ENCODE measurements around the gene TMEM217.

TMEM217 gene

DNA sequence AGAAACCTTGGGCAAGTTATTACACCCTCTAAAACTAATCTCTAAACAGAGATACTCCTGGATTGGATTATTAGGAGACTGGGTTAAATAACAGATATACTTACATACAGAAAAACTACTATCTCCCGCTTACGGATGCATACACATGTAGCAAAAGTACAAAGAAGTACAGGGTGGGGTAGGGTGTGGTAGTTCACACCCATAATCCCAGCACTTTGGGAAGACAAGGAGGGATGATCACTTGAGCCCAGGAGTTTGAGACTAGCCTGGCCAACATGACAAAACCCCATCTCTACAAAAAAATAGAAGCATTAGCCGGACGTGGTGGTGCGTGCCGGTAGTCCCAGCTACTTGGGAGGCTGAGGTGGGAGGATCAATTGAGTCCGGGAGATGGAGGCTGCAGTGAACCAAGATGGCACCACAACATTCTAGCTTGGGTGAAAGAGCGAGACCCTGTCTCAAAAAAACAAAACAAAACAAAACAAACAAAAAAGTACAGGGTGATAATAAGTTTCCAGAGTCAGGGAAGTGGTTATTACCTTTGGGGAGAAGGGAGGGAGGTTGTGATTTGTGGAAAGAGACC is 79.9 kb downstream of the TMEM217 start:
- DNase-seq, result no peak

DNA sequence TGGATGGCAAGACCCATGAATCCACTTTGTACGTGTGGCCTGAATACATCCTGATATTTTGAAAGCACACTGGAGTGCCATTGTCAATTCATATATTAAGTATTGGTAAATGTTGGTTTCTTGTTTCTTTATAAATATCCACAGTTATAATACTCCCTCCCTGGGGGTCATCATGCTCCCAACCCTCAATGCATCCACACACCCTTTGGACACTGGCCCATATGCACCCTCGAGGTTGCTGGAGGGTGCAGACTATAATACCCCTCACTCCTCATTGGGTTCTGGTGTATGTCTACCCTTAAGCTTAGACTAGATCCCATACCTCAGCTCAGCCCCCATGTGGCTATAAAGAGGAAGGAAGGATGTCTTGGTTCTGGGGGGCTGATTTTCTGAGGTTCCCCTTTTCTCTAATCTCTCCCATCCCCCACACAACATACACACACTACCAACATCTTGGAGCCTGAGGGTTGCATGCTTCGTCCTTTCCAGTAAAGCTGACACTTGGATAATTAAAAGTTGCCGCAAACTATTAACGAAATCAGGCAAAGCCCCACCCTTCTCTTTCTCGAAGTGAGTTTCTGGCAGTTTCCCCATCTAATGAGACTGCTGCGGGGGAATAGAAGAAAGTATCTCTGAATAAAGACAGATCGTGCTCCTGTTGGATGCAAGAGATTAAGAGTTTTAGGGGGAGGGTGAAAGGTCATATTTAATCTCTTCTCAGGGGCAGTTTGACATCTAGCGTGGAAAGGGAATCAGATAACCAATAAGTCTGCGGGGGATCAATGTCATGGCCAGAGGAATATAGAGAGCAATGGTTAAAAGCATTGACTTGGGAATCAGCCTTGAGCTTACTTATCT is 80.6 kb downstream of the TMEM217 start:
- peak in 1 of 2 donors; percentile 44 for DNase-seq

DNA sequence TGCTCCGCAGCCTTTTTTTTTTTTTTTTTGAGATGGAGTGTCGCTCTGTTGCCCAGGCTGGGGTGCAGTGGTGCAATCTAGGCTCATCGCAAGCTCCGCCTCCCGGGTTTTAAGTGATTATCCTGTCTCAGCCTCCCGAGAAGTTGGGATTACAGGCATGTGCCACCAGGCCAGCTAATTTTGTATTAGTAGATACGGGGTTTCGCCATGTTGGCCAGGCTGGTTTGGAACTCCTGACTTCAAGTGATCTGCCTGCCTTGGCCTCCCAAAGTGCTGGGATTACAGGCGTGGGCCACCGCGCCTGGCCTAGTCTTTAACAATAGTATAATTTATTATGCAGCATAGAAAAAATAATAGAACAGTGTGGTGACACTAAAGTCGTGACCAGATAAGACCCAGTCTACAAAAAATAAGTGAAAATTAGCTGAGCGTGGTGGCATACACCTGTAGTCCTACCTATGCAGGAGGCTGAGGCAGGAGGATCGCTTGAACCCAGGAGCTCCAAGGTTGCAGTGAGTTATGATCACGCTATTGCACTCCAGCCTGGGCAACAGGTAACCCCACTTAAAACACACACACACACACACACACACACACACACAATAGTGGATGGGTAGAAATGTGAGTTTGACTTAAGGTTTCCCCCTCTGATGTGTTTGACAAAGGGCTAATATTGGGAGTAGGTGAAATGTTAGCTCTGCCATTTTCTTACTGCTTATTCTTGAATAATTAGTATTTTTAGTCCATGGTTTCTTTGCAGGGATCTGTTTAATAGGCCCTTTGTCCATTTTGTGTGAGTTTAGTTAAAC is 81.5 kb downstream of the TMEM217 start:
- DNase-seq, result no peak

DNA sequence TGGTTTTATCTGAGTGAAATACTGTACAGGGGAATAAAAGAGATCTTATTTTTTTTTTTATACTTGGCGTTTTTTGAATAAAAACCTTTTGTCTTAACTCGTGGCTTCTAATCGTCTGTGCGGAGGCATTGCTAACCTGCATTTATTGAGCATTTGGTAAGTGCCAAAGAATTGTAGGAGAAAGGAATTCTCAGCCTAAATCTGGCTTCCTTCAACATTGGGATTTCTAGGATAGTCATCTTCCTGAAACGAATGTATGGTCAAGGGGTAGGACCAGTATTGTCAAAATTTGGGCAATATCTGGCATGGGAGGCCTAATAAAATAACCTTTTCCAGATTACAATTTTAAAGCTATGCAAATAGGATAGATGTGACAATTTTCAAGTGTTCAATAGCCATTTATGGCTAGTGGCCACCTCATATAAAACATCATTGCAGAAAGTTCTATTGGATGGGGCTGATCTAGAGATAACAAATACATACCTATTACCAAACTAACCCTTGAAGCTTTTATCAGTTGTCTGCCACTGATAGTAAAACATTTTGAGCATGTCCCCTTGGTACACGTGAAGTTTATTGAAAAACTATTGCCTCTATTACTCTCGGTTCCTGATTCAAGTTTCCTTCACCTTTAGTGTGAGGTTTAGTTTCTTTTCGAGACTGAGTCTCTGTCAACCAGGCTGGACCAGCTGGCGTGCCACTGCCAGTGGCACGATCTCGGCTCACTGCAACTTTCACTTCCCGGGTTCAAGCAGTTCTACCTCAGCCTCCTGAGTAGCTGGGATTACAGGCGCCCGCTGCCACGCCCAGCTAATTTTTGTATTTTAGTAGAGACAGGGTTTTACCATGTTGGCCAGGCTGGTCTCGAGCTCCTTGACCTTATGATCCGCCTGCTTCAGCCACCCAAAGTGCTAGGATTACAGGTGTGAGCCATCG is 82.3 kb downstream of the TMEM217 start:
- DNase-seq, result no peak

DNA sequence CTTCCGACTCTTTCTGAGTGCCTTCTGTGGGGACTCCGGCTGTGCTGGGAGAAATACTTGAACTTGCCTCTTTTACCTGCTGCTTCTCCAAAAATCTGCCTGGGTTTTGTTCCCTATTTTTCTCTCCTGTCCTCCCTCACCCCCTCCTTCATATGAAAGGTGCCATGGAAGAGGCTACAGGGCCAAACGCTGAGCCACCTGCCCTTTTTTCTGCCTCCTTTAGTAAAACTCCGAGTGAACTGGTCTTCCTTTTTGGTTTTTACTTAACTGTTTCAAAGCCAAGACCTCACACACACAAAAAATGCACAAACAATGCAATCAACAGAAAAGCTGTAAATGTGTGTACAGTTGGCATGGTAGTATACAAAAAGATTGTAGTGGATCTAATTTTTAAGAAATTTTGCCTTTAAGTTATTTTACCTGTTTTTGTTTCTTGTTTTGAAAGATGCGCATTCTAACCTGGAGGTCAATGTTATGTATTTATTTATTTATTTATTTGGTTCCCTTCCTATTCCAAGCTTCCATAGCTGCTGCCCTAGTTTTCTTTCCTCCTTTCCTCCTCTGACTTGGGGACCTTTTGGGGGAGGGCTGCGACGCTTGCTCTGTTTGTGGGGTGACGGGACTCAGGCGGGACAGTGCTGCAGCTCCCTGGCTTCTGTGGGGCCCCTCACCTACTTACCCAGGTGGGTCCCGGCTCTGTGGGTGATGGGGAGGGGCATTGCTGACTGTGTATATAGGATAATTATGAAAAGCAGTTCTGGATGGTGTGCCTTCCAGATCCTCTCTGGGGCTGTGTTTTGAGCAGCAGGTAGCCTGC is 83.2 kb downstream of the TMEM217 start:
- no peak for DNase-seq

DNA sequence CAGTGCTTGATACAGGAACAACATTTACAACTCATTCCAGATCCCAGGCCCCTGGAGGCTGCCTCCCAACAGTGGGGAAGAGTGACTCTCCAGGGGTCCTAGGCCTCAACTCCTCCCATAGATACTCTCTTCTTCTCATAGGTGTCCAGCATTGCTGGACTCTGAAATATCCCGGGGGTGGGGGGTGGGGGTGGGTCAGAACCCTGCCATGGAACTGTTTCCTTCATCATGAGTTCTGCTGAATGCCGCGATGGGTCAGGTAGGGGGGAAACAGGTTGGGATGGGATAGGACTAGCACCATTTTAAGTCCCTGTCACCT is 83.8 kb downstream of the TMEM217 start:
- DNase-seq, result no peak

DNA sequence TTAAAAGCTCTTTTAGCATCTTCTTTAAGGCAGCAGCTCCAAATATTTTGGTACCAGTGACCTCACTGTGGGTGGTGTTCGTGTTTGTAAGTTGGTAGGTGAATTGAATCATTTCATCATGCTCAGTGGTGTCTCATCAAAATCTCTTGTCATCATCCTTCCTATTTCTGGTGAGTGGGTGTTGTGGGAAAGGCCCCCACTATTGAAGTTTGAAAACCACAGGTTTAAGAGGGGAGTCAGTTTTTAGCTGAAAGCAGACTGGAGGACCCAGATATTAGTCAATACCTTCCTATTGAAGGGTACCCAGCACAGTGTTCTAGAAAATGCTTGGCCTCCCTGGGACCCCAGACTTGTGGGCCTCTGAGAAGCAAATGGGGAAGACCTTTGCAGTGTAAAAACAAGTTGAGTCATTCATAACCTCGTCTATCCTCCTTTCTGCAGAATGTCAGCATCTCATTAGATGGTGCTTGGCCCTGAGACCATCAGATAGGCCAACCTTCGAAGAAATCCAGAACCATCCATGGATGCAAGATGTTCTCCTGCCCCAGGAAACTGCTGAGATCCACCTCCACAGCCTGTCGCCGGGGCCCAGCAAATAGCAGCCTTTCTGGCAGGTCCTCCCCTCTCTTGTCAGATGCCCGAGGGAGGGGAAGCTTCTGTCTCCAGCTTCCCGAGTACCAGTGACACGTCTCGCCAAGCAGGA is 84.3 kb downstream of the TMEM217 start:
- peak; percentile 18 to 32 for DNase-seq

DNA sequence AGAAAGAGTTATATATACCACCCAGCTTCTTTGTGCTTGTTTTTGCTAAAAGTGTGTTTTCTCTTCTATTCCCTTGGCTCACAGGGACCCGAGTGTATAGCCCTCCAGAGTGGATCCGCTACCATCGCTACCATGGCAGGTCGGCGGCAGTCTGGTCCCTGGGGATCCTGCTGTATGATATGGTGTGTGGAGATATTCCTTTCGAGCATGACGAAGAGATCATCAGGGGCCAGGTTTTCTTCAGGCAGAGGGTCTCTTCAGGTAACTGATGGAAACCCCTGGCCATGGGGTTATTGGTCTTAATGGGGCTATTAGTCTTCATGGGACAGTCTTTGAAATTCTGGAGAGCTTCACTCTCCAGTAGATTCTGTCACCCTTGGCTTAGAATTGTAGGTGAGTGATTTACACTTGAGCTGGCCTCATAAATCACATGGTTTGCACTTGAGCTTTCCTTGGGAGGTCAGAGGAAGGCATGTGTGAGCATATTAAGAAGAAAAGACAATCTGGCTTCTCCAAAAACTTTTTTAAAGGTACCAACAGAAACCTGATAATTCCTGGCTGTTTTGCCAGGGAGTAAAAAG is 84.9 kb downstream of the TMEM217 start:
- DNase-seq, result no peak

DNA sequence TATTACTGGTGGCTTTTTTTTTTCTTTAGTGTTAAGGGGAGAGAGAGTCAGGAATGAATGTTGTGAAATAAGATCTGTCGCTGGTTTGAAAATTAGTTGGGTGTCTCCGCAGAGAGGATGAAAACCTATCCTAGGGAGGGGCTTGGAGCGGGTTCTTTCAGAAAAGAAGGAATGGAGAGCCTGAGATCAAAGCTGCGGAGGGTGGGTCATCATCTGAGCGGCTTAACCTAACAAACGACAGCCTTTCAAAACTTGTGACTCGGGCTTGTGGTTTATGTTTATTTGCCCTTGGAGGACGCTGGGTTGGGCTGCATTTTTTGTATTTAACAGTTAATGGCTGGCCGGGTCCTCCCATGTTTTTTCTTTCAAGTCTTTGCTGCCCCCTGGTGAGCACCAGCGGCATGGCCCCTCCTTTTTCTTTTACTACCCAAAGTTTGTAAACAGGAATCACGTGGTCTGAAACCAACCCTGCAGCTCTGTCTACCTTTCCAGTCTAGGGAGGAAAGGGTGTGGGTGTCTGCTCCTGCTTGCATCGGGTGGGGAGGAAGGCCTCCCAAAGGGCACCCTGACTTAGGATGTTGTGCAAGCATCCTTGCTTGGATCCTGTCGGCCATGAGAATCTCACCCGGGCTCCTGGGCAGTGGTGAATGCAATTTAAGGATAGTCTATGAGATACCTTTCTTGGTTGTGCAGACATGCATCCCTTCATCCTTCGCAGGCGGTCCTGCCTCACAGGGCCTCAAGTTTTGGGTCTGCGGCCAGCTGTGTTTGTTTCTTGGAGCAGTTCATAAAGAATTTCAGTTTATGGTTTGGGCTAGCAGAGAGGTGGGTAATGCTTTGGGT is 85.8 kb downstream of the TMEM217 start:
- peak; percentile 91 to 96 for DNase-seq

DNA sequence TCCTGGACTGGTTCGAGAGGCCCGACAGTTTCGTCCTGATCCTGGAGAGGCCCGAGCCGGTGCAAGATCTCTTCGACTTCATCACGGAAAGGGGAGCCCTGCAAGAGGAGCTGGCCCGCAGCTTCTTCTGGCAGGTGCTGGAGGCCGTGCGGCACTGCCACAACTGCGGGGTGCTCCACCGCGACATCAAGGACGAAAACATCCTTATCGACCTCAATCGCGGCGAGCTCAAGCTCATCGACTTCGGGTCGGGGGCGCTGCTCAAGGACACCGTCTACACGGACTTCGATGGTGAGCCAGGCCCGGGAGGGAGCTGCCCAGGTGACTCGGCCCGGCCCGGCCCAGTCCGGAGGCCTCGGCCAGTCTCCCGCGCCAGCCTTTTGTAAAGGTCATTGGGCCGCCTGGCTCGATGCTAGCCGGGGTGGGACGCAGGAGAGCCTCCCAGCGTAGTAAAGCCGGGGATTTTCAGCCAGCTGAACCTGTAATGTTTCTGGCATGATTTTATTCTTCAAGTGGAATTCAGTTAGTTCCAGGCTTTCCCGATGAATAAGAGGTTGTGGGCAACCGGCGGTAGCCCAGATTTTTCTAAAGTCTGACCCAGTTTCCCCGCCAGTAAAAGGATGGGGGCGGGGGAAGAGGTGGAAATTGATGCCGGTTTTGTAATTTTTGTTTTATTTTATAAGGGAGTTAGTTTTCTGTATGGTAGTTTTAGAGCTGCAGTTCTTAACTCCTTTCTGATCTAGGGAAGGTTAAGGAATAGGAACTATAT is 86.6 kb downstream of the TMEM217 start:
- peak; percentile 24 to 27 for DNase-seq

DNA sequence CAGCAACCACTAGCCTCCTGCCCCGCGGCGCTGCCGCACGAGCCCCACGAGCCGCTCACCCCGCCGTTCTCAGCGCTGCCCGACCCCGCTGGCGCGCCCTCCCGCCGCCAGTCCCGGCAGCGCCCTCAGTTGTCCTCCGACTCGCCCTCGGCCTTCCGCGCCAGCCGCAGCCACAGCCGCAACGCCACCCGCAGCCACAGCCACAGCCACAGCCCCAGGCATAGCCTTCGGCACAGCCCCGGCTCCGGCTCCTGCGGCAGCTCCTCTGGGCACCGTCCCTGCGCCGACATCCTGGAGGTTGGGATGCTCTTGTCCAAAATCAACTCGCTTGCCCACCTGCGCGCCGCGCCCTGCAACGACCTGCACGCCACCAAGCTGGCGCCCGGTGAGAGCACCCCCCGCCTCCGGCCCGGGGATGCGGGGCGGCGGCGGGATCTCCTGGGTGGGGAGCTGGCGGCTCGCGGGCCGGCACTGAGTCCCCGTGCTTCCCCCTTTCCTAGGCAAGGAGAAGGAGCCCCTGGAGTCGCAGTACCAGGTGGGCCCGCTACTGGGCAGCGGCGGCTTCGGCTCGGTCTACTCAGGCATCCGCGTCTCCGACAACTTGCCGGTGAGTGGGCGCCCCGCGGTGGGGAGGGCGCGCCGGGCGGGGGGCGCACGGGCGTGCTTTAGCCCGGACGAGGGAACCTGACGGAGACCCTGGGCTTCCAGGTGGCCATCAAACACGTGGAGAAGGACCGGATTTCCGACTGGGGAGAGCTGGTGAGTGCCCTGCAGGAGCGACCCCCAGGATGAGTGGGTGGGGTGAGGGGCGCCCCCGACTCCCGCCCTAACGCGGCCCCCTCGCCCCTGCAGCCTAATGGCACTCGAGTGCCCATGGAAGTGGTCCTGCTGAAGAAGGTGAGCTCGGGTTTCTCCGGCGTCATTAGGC is 87.4 kb downstream of the TMEM217 start:
- DNase-seq, result peak; percentile 31 to 47

DNA sequence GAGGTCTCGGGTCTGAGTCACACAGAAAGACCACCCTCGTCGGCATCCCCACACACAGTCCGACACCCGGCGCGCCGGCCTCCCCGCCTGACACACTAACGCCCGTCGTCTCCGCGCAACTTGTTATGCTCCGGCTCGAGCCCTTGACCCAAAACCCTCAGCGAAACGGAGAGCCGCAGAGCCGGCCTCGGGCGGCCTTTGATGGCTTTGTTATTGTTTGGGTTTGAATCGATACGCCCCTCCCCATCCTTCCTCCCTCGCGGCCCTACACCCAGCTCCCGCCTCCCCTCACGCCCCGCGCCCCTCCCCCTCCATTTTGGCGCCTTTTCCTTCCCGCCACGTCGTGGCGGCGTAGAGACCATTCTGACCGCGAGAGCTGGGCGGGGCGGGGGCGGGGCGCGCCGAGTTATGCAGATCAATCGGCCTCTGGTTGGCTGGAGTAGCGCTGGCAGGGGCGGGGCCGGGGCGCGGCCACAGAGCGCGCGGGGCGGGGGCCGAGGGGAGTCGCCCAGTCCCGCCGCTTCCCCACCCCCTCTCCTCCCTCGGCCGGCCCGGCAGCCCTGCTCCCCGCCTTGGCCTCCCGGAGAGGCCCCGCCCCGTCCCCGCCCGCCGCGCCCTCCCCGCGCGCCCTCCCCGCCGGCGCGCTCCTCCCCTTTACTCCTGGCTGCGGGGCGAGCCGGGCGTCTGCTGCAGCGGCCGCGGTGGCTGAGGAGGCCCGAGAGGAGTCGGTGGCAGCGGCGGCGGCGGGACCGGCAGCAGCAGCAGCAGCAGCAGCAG is 88.3 kb downstream of the TMEM217 start, which contains the start of gene PIM1:
TSS of gene PIM1 (plus strand) at position 657 of the 777 bp plus-strand sequence. CDS start 424 bp downstream, outside the sequence.
- DNase-seq, result peak; percentile 99

DNA sequence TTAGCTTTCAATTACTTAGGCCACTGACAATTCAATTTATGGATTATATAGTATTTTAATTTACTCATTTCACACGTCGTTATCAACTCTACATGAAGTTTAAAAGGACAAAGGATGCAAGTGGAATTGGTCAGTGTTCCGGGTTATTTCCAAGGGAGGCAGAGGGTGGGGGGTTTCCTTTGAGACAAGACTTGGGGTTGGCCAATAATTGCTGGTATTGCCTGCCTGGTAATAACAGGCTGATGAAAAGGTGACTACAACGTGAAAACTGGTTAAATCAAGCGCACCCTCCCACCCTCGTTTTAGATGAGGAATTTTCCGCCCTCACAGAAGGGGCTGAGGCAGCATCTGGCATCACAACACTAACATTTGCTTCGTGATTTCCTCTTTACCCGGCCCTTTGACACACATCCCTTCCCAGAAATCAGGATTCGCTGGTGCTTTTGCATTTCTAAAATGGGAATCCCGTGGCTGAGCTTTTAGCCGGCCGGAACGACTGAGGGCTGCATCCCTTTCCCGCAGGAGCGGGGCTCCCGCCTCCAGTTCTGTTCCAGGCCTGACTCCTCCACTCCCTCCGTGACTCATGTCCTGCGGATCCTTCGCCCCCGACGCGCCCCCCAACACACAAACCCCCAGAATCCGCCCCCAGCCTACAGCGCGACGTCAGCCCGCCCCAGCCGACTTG is 89.0 kb downstream of the TMEM217 start:
- peak in 1 of 2 donors; percentile 26 for DNase-seq

DNA sequence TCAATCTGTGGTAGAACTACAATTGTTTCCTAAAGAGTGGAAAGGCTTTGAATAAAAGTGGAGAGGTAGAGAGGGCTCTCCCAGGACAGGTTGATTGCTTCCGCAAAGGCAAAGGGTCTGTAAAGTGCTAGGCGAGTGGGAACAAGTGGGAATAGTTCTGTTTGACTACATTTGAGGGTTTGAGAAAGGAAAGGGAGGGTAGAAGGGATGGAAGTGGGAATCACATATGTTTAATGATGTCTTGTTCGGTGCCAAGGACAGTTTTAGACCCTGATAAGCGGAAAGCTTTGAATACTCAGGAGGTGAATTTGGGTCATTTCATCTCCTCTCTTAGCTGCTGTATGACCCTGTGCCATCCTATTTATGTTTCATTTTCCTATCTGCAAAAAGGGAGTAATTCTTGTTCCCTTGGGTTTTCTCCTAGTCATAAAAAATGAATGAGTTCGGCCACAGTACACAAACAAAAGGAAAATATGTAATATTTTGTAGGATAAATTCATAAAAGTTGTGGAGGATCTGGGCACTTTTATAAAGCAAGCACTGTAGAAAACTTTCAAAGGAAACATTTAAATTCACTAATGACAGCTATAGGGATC is 89.7 kb downstream of the TMEM217 start:
- DNase-seq, result no peak

DNA sequence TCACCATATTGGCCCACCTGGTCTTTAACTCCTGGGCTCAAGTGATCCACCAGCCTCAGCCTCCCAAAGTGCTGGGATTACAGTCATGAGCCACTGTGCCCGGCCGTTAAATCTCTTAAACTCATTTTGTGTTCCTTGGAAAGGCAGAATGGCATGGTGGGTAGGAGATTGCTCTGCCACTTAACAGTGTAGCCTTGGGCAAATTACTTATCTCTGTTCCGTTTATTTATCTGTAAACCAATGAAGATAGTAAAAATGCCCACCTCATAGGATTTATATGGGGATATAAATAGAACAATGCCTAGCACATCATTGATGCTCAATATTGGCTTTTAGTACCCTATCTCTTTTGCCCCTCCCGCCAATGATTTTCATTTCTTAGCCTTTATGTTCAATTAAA is 95.2 kb downstream of the TMEM217 start:
- no peak for DNase-seq

Measured in CD4-positive, alpha-beta T cell treated with Interleukin-1 beta for 1 hour (primary cell).